ENCODE data around the gene CRHR1.

CRHR1 gene

GRCh38 chr17:45839442-45839841, 55.3 kb downstream of the CRHR1 start:
- no peak overlapping the region for H3K4me3 ChIP-seq (ENCODE audit: low read depth, low read length)
- TF ChIP-seq CTCF (IDR thresholded peaks at IDR 0.05; ENCODE audit: low read depth, low read length): no peak

- no peak overlapping the region for H3K4me3 ChIP-seq (ENCODE audit: low read depth, low read length)
- TF ChIP-seq CTCF (IDR thresholded peaks at IDR 0.05; ENCODE audit: low read depth, low read length): no peak
Observed at GRCh38 chr17:45841186-45841585, 57.1 kb downstream of the CRHR1 start.

GRCh38 chr17:45841883-45842525, 57.9 kb downstream of the CRHR1 start:
- no peak overlapping the region for H3K4me3 ChIP-seq (ENCODE audit: low read depth, low read length)
- no peak for TF ChIP-seq CTCF (IDR thresholded peaks at IDR 0.05; ENCODE audit: low read depth, low read length)

- no peak for TF ChIP-seq CTCF (IDR thresholded peaks at IDR 0.05; ENCODE audit: low read depth, low read length)
- no peak overlapping the region for H3K4me3 ChIP-seq (ENCODE audit: low read depth, low read length)
Observed at GRCh38 chr17:45843722-45844121, 59.6 kb downstream of the CRHR1 start.

GRCh38 chr17:45844695-45845375, 60.7 kb downstream of the CRHR1 start, which contains the start of gene SPPL2C:
SPPL2C (plus strand) TSS chr17:45844881; CDS start chr17:45844907, 26 bp downstream.
- H3K4me3 ChIP-seq (ENCODE audit: low read depth, low read length): no peak within 1 kb of the TSS
- no peak for TF ChIP-seq CTCF (IDR thresholded peaks at IDR 0.05; ENCODE audit: low read depth, low read length)

GRCh38 chr17:45845376-45846185, 61.5 kb downstream of the CRHR1 start:
- no peak for TF ChIP-seq CTCF (IDR thresholded peaks at IDR 0.05; ENCODE audit: low read depth, low read length)
- H3K4me3 ChIP-seq (ENCODE audit: low read depth, low read length): no peak overlapping the region

Measured in WI38 (cell line).